Activated CD4-positive, CD25-positive, alpha-beta regulatory T cell treated with anti-CD3 and anti-CD28 coated beads, Interleukin-2, amount 50 U/mL, for 72 hours (primary cell): ENCODE measurements around the gene MAD2L1BP.
"Not testable (repeated sequence)": the region's sequence is repeated elsewhere in the genome, so short reads cannot be mapped to it uniquely, and the experiment has no call there.

Experiments used
- DNase-seq: peaks from one replicate; pipeline ENCODE4 v3.0.0; 2021

MAD2L1BP gene

GRCh38 chr6:43627008-43627825 lies 8.4 kb upstream of the MAD2L1BP start:
- no peak for DNase-seq

- peak; percentile 57 for DNase-seq
These were observed 7.1 kb upstream of the MAD2L1BP start for GRCh38 chr6:43628393-43629103.

- DNase-seq = peak; percentile 94
These were observed 6.5 kb upstream of the MAD2L1BP start, which contains the start of gene GTPBP2 for GRCh38 chr6:43629104-43629504. TSS of gene GTPBP2 (minus strand) at chr6:43629264. CDS start at chr6:43629162, 102 bp downstream.

DNA sequence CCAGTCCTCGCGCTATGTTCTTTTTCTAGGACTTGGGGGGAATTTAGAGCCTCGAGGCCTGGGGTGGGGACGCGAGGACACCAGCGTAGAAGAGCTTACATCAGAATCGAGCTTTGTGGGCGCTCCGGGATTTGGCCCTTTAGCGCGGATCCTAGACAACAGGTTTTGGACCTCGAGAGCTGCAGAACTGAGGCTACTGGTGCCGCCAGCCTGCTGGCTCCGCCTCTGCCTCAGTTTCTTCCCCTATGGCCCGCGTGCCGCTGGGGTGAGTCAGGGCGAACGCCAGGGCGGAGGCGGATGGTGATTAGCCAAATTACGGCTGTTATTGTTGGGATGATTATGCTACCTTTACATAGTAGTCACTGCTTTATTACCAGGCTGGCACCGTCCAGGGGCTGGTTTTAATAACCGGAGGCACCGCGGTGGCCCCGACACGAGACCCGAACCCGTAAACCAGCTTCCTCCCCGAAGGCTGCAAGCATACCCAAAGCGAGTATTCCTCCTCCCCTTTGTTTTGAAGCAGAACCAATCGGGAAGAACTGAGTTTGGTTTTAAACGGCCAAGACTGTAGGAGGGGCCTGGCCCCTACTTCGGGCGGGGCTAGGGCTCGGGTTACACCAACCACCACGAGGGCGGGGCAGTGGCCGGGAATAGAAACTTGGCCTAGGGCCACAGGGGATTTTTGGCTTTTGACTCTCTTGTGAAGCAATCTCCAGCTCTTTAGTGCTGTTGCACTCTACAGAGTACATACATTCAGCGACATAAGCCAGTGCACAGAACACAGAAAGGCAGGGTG lies 5.9 kb upstream of the MAD2L1BP start:
- DNase-seq = peak; percentile 85

GRCh38 chr6:43630980-43631619 lies 4.5 kb upstream of the MAD2L1BP start:
- DNase-seq = no peak

- not testable (repeated sequence) for DNase-seq
These were observed 2.6 kb upstream of the MAD2L1BP start for GRCh38 chr6:43633002-43633401.

DNA sequence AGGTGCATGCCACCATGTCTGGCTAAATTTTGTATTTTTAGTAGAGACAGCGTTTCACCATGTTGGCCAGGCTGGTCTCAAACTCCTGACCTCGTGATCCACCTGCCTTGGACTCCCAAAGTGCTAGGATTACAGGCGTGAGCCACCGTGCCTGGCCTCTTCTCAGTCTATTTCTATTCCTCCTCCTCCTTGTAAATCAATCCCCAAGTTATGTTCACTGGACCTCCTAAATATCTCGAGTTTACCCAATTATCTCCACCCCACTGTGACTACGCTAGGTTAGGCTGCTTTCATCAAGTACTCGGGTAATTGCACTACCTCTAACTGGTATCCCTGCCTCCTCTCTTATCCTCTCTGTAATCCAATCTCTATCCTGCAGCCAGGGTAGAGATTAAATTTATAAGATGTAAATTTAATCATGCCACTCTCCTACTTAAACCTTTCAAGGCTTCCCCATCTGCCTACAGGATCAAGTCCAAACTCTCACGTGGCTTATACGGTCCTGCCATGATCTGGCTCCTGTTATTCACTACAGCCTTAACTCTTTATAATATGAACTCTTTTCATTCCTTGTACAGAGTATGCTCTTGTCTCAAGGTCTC lies 837 bp upstream of the MAD2L1BP start:
- DNase-seq = no peak

GRCh38 chr6:43636308-43636659 lies 644 bp downstream of the MAD2L1BP start:
- no peak for DNase-seq

GRCh38 chr6:43639984-43640800 lies 4.6 kb downstream of the MAD2L1BP start:
- DNase-seq = no peak

GRCh38 chr6:43644940-43645612 lies 9.4 kb downstream of the MAD2L1BP start, which contains the start of gene RSPH9:
TSS of gene RSPH9 (plus strand) at chr6:43645036. CDS start at chr6:43645099, 63 bp downstream.
- DNase-seq = peak; percentile 68

DNA sequence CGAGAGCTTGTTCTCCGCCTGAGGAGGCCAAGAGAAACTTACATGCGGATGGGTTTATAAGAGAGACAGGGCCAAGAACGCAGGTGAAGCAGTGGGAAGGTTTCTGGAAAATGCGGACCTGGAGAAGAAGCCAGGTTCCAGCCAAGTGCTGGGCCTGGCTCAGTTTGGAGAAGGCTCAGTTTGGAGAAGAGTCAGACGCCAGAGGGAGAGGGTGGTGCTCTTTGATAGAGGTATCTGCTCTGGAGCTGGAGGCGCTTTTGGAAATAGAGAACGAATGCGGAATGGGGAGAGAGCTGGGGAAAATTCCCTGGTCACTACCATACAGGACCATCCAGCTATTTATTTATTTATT lies 9.9 kb downstream of the MAD2L1BP start:
- DNase-seq = no peak

DNA sequence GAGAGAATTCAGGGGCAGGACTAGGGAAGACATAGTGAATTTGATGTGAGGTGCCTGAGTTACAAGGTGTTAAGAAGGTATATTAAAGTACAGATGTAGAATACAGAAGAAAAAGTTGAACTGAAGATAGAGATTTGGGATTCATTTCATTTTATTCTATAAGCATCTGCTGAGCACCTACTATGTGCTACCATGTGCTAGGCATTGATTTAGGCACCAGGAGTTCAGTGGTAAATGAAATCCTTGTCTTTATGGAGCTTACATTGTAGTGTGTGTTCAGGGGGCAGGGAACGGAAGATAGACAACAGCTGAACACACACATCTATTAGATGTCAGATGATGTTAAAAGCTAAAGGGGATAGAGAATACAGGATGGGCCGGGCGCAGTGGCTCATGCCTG lies 12.0 kb downstream of the MAD2L1BP start:
- no peak for DNase-seq

- DNase-seq = no peak
These were observed 12.6 kb downstream of the MAD2L1BP start for GRCh38 chr6:43648248-43648647.

- DNase-seq = not testable (repeated sequence)
These were observed 17.2 kb downstream of the MAD2L1BP start for GRCh38 chr6:43652822-43653221.

DNA sequence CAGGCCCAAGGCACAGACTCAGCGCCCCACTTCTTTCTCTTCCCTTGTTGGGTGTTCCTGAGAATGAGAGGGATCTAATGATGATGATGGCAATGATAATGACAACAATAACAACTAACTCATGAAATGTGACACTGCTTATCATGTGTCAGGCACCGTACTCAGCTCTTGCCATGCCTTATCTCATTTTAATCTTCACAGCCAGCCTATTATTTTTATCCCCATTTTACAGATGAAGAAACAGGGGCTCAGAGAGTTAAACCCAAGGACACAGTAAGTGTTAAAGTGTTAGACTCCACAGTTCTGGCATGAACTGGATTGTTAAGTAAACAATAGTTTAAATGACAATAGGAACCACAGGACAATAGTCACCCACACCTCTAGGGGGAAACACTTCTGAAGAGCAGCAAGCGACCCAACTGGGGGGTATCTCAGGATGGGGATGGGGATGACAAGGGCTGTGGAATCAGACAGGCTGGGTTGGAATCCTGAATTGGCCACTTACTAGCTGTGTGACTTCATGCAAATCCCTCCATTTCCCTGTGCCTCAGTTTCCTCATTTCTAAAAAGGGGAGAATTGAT lies 21.7 kb downstream of the MAD2L1BP start:
- no peak for DNase-seq

DNA sequence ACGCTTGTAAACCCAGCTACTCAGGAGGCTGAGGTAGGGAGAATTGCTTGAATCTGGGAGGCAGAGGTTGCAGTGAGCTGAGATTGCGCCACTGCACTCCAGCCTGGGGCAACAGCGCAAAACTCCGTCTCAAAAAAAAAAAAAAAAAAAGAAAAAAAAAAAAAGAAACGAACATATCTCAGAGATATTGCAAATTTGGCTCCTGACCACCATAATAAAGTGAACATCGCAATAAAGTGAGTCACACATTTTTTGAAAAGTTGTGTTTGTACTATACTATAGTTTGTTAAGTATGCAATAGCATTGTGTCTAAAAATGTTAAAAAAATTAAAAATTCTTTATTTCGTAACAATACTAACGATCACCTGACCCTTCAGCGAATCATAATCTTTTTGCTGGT lies 22.5 kb downstream of the MAD2L1BP start:
- no peak for DNase-seq

GRCh38 chr6:43662948-43663347 lies 27.3 kb downstream of the MAD2L1BP start:
- DNase-seq = not testable (repeated sequence)

GRCh38 chr6:43665376-43665775 lies 29.7 kb downstream of the MAD2L1BP start:
- no peak for DNase-seq

GRCh38 chr6:43666196-43666920 lies 30.7 kb downstream of the MAD2L1BP start:
- no peak for DNase-seq
